Measurements from ENCODE around the gene PDE6A. TPM values are rescaled to one million over a fixed set of nuclear protein-coding genes. Genes with fewer than 3 reads are reported as not detected.

The PDE6A gene
- total and polyA plus RNA-seq, 4 donors: 0.06 TPM; not detected in 3

- TF ChIP-seq JUND (IDR thresholded peaks at IDR 0.05) (no peak), MAX (IDR thresholded peaks at IDR 0.05) (no peak), YY1 (IDR thresholded peaks at IDR 0.05) (no peak)
These were observed 105.5 kb downstream of the PDE6A start (continued) for GRCh38 chr5:149838881-149839739.

- Histone ChIP-seq H3K27ac (ENCODE audit: low read depth in 1 of 2, low read length in 2 of 2) (no peak overlapping the region), H3K36me3 (ENCODE audit: control insufficient read depth in 4 of 4, insufficient read depth in 3 of 4, low read depth in 1 of 4, low read length in 3 of 4) (peaks cover 0 to 46% (median 6%) of the 10 kb centered on the region in 4 donors), H3K4me1 (ENCODE audit: control insufficient read depth in 4 of 4, insufficient read depth in 4 of 4, low read length in 3 of 4) (no peaks in the 10 kb centered on the region), H3K9me3 (ENCODE audit: control insufficient read depth in 4 of 4, low read length in 3 of 4) (no peaks in the 10 kb centered on the region), H3K9ac (ENCODE audit: low read depth in 1 of 2, low read length in 2 of 2) (no peak overlapping the region), H3K27me3 (ENCODE audit: control insufficient read depth in 4 of 4, insufficient read depth in 4 of 4, low read length in 3 of 4) (no peaks in the 10 kb centered on the region), H3K4me3 (ENCODE audit: low read depth in 1 of 3, low read length in 3 of 3) (no peak overlapping the region)
- TF ChIP-seq RAD21 (IDR thresholded peaks at IDR 0.05) (peak; percentile 44 to 63), MAX (IDR thresholded peaks at IDR 0.05) (no peak), FOXA2 (IDR thresholded peaks at IDR 0.05) (no peak), CTCF (IDR thresholded peaks at IDR 0.05; ENCODE audit: low read depth, low read length, missing input control) (peak; percentile 35), ZBTB33 (IDR thresholded peaks at IDR 0.05) (no peak), EGR1 (IDR thresholded peaks at IDR 0.05; ENCODE audit: low read depth in 2 of 2) (no peak), YY1 (IDR thresholded peaks at IDR 0.05) (no peak), HNF4A (conservative IDR thresholded peaks at IDR 0.05) (no peak), HNF4G (IDR thresholded peaks at IDR 0.05) (no peak)
- DNase-seq (ENCODE audit: low spot score): peak; percentile 47
- WGBS: 65% methylated on average over 7 of the region's 7 CpGs
These were observed 106.8 kb downstream of the PDE6A start for GRCh38 chr5:149837680-149838269.

- 92% methylated on average over 18 of the region's 18 CpGs for WGBS
- H3K4me3 ChIP-seq (ENCODE audit: low read depth in 1 of 3, low read length in 3 of 3): no peak overlapping the region
- H3K27ac ChIP-seq (ENCODE audit: low read depth in 1 of 2, low read length in 2 of 2): no peak overlapping the region
- no peaks in the 10 kb centered on the region for H3K9me3 ChIP-seq (ENCODE audit: control insufficient read depth in 4 of 4, low read length in 3 of 4)
- H3K4me1 ChIP-seq (ENCODE audit: control insufficient read depth in 4 of 4, insufficient read depth in 4 of 4, low read length in 3 of 4): no peaks in the 10 kb centered on the region
- no peak for DNase-seq (ENCODE audit: low spot score)
- no peaks in the 10 kb centered on the region for H3K27me3 ChIP-seq (ENCODE audit: control insufficient read depth in 4 of 4, insufficient read depth in 4 of 4, low read length in 3 of 4)
- no peak overlapping the region for H3K9ac ChIP-seq (ENCODE audit: low read depth in 1 of 2, low read length in 2 of 2)
- H3K36me3 ChIP-seq (ENCODE audit: control insufficient read depth in 4 of 4, insufficient read depth in 3 of 4, low read depth in 1 of 4, low read length in 3 of 4): peaks cover 0 to 44% (median 5%) of the 10 kb centered on the region in 4 donors
- TF ChIP-seq RAD21 (IDR thresholded peaks at IDR 0.05): no peak
- no peak for TF ChIP-seq SP1 (IDR thresholded peaks at IDR 0.05)
- TF ChIP-seq ZBTB33 (IDR thresholded peaks at IDR 0.05): no peak
- no peak for TF ChIP-seq GABPA (IDR thresholded peaks at IDR 0.05 in 1 of 2, conservative IDR thresholded peaks at IDR 0.05 in 1 of 2)
- no peak for TF ChIP-seq NR2F2 (IDR thresholded peaks at IDR 0.05)
- no peak for TF ChIP-seq HNF4A (conservative IDR thresholded peaks at IDR 0.05)
- TF ChIP-seq YY1 (IDR thresholded peaks at IDR 0.05): no peak
- TF ChIP-seq FOXA2 (IDR thresholded peaks at IDR 0.05): no peak
- no peak for TF ChIP-seq CTCF (IDR thresholded peaks at IDR 0.05; ENCODE audit: low read depth, low read length, missing input control)
- no peak for TF ChIP-seq MAX (IDR thresholded peaks at IDR 0.05)
- no peak for TF ChIP-seq HNF4G (IDR thresholded peaks at IDR 0.05)
- TF ChIP-seq FOXA1 (IDR thresholded peaks at IDR 0.05): no peak
- no peak for TF ChIP-seq RXRA (IDR thresholded peaks at IDR 0.05)
- TF ChIP-seq ATF3 (IDR thresholded peaks at IDR 0.05): no peak
- TF ChIP-seq TAF1 (conservative IDR thresholded peaks at IDR 0.05): no peak
- no peak for TF ChIP-seq JUND (IDR thresholded peaks at IDR 0.05)
These were observed 108.0 kb downstream of the PDE6A start for GRCh38 chr5:149836451-149837139.

All from liver (tissue), 9 donors.